HepG2 (cell line): Measurements from ENCODE around the gene MT1G. TPM values are rescaled to one million over a fixed set of nuclear protein-coding genes. Genes with fewer than 3 reads are reported as not detected.

Experiments
- ATAC-seq: fragments of 200-7000 bp; cut with Tn5 transposase; 3 replicates; pipeline ENCODE4 v1.9.1; 2020; ENCODE audit warnings: mild to moderate bottlenecking, moderate library complexity
- BruUV-seq: library from RNA; stranded (reverse); fragments of 400-500 nt; replicated peaks from 2 replicates; lab custom pipeline; 2021; lab: Mats Ljungman, UMichigan
- CTCF ChIA-PET: fragments of 300-600 bp; formaldehyde crosslinking; extraction: SDS; loops from one replicate; lab custom pipeline; 2021; ENCODE audit warnings: low total read pairs, inconsistent platforms, low intra/inter-chr PET ratio; lab: Yijun Ruan, JAX
- POLR2A ChIA-PET: fragments of 350-600 bp; sonication (Branson Sonifier 250); formaldehyde crosslinking; loops from one replicate; lab custom pipeline; 2020; ENCODE audit warnings: antibody characterized with exemption, inconsistent platforms; lab: Yijun Ruan, JAX
- DNase-seq: peaks from one replicate; pipeline ENCODE4 v3.0.0-alpha.2; 2015; ENCODE audit warnings: low spot score
- FAIRE-seq: peaks from 3 replicates; lab custom pipeline; 2011; peaks lifted over from hg19 to GRCh38; lab: Jason Lieb, UNC
- H2AFZ ChIP-seq: one replicate; pipeline ENCODE4 v1.6.1; 2011; ENCODE audit warnings: low read length, inconsistent platforms
- H3K27ac ChIP-seq: fragments of 300-600 bp; 3 replicates; pipeline ENCODE4 v1.8.0; 2011; ENCODE audit warnings: mixed run types, mild to moderate bottlenecking, mixed read lengths, low read length, inconsistent platforms; ENCODE audit not compliant: insufficient read depth; ENCODE audit errors: extremely low read length
- H3K27me3 ChIP-seq, 2 experiments: fragments of 200-600 bp in 1 of 2; 2 replicates in 1 of 2; 3 replicates in 1 of 2; pipeline versions ENCODE4 v1.6.0 to v1.8.0; 2011; ENCODE audit warnings: low read length in 2 of 2, mild to moderate bottlenecking in 2 of 2, moderate library complexity in 2 of 2, inconsistent platforms in 1 of 2; ENCODE audit not compliant: insufficient read depth in 2 of 2, control insufficient read depth in 1 of 2
- H3K36me3 ChIP-seq, 2 experiments: fragments of 200-600 bp in 1 of 2; replicated peaks in 1 of 2; 2 replicates in 1 of 2; 3 replicates in 1 of 2; pipeline versions ENCODE4 v1.5.1 to v1.8.0; 2011; ENCODE audit warnings: low read length in 2 of 2, inconsistent platforms in 1 of 2; ENCODE audit not compliant: insufficient read depth in 2 of 2, control insufficient read depth in 1 of 2
- H3K4me1 ChIP-seq: 2 replicates; pipeline ENCODE4 v1.5.1; 2012; ENCODE audit warnings: low read length, inconsistent platforms; ENCODE audit not compliant: insufficient read depth
- H3K4me2 ChIP-seq: 2 replicates; pipeline ENCODE4 v1.6.0; 2011; ENCODE audit warnings: low read depth, low read length, inconsistent platforms
- H3K4me3 ChIP-seq, 3 experiments: fragments of 200-600 bp in 1 of 3; sonication (generic), shearing (Covaris generic) in 1 of 3; replicated peaks in 1 of 3; 2 replicates each; pipeline ENCODE4 v1.5.1; 2011 to 2016; ENCODE audit warnings: low read length in 3 of 3, inconsistent platforms in 2 of 3, low read depth in 2 of 3, mild to moderate bottlenecking in 2 of 3, control low read depth in 1 of 3, mixed read lengths in 1 of 3; ENCODE audit not compliant: insufficient read depth in 1 of 3
- H3K79me2 ChIP-seq: one replicate; pipeline ENCODE4 v1.6.1; 2011; ENCODE audit warnings: low read length, inconsistent platforms; ENCODE audit not compliant: insufficient read depth
- H3K9ac ChIP-seq: 2 replicates; pipeline ENCODE4 v1.6.0; 2011; ENCODE audit warnings: mild to moderate bottlenecking, low read depth, low read length, inconsistent platforms; ENCODE audit not compliant: insufficient read depth
- H3K9me3 ChIP-seq: 2 replicates; pipeline ENCODE4 v1.5.1; 2012; ENCODE audit warnings: mild to moderate bottlenecking, low read length
- H4K20me1 ChIP-seq: 2 replicates; pipeline ENCODE4 v1.6.0; 2011; ENCODE audit warnings: inconsistent platforms, mild to moderate bottlenecking, low read length, moderate library complexity; ENCODE audit not compliant: insufficient read depth
- ARID5B ChIP-seq: IDR thresholded peaks from 2 replicates; pipeline ENCODE4 v1.4.0; 2020; ENCODE audit warnings: mild to moderate bottlenecking, missing genetic modification reagents
- CREB1 ChIP-seq, 2 experiments: fragments of 450-650 bp in 1 of 2; IDR thresholded peaks; 2 replicates each; pipeline ENCODE4 v1.6.1; 2016 to 2017; ENCODE audit warnings: control low read depth in 1 of 2, mild to moderate bottlenecking in 1 of 2, missing compliant biosample characterization in 1 of 2, missing genetic modification characterization in 1 of 2
- EHMT2 ChIP-seq: fragments of 200-600 bp; sonication (generic); IDR thresholded peaks from 2 replicates; pipeline ENCODE4 v1.7.0; 2017; ENCODE audit warnings: antibody characterized with exemption, low read depth, low read length, borderline replicate concordance
- FOXA1 ChIP-seq, 2 experiments: fragments of 450-650 bp in 1 of 2; sonication (generic) in 1 of 2; formaldehyde crosslinking in 1 of 2; IDR thresholded peaks; 2 replicates each; pipeline versions ENCODE4 v1.4.0 to v1.6.1; 2016 to 2020; ENCODE audit warnings: missing genetic modification reagents in 1 of 2
- IKZF4 ChIP-seq: sonication (generic); formaldehyde crosslinking; IDR thresholded peaks from 2 replicates; pipeline ENCODE4 v1.5.1; 2020; ENCODE audit warnings: borderline replicate concordance, mild to moderate bottlenecking, low read depth, missing genetic modification reagents; ENCODE audit errors: not compliant biosample characterization
- KIAA2018 ChIP-seq: sonication (generic); formaldehyde crosslinking; IDR thresholded peaks from 2 replicates; pipeline ENCODE4 v1.5.0; 2020; ENCODE audit warnings: mild to moderate bottlenecking, missing genetic modification reagents, borderline replicate concordance
- NFYB ChIP-seq: sonication (generic); formaldehyde crosslinking; IDR thresholded peaks from 2 replicates; pipeline ENCODE4 v1.4.0; 2020; ENCODE audit warnings: missing genetic modification reagents
- SAP130 ChIP-seq: IDR thresholded peaks from 2 replicates; pipeline ENCODE4 v1.6.1; 2016; ENCODE audit warnings: low read depth
- SMARCC2 ChIP-seq: fragments of 450-650 bp; IDR thresholded peaks from 2 replicates; pipeline ENCODE4 v1.6.1; 2017; ENCODE audit warnings: antibody characterized with exemption, mild to moderate bottlenecking
- ZC3H13 ChIP-seq: sonication (generic); formaldehyde crosslinking; IDR thresholded peaks from 2 replicates; pipeline ENCODE4 v1.8.1; 2023; ENCODE audit warnings: mild to moderate bottlenecking, missing genetic modification reagents, moderate library complexity
- ZNF160 ChIP-seq: sonication (generic); formaldehyde crosslinking; IDR thresholded peaks from 2 replicates; pipeline ENCODE4 v1.8.0; 2022; ENCODE audit warnings: mild to moderate bottlenecking, inconsistent platforms, missing genetic modification reagents
- ZSCAN9 ChIP-seq: IDR thresholded peaks from 2 replicates; pipeline ENCODE4 v1.6.1; 2016; ENCODE audit warnings: borderline replicate concordance
- WGBS: methylation state at CpG from one replicate; pipeline ENCODE4 v1.1.6; 2017; ENCODE audit warnings: low lambda C conversion rate; 5-methylcytosine and 5-hydroxymethylcytosine counted together
- in situ Hi-C: cut with HindIII; loops from 2 replicates; pipeline ENCODE4 v1.10.0; 2017; ENCODE audit warnings: low pct_unique_long_range_greater_than_20kb; ENCODE audit not compliant: extremely low pct_ligation_motif_present
- intact Hi-C: fragments of 100-400 bp; cut with micrococcal nuclease; formaldehyde crosslinking; loops from one replicate; pipeline ENCODE4 v1.10.0; 2022; ENCODE audit not compliant: unreplicated experiment
- polyA plus RNA-seq, 8 experiments: library from polyadenylated mRNA; depleted of rRNA in 3 of 8; stranded (reverse) in 7 of 8; unstranded in 1 of 8; fragments of >200 nt; fragmentation: Illumina TruSeq in 4 of 8; extraction: Trizol in 4 of 8; gene quantifications; 2 replicates each; pipeline versions ENCODE4 v1.2.1 to v1.2.3, GENCODE V29; 2011 to 2016; ENCODE audit warnings: low read depth in 4 of 8, missing spikeins in 1 of 8, mixed read lengths in 1 of 8; ENCODE audit not compliant: insufficient read depth in 1 of 8
- total RNA-seq, 5 experiments: library from RNA; depleted of rRNA; stranded (reverse); fragments of >200 nt; fragmentation: Illumina TruSeq; extraction: Trizol; gene quantifications; 2 replicates each; pipeline ENCODE4 v1.2.3, GENCODE V29; 2016; ENCODE audit warnings: low read depth in 1 of 5

MT1G gene
- total and polyA plus RNA-seq, 2 of the 13 experiments (the other 11 are each of a cell fraction or from before 2014, with no cell fraction given): 3.6 to 377 TPM

GRCh38 chr16:56679818-56680217 lies 12.0 kb upstream of the MT1G start:
- no peak for FAIRE-seq
- ATAC-seq: no peak
- 3% methylated on average over 6 of the region's 6 CpGs for WGBS
- no peak overlapping the region for H3K4me3 ChIP-seq
- CTCF ChIA-PET: no interaction called here
- POLR2A ChIA-PET: interaction anchor here (1.0 kb wide), 1 partner anchor 73 kb away, joined by 3 read pairs; no protein-coding TSS in a partner anchor
- H3K4me1 ChIP-seq: peaks cover 45% of the 10 kb centered on the region
- in situ Hi-C loops (no loop called here), intact Hi-C loops (no loop called here)
- peak; percentile 23 for DNase-seq
- H2AFZ ChIP-seq: no peak overlapping the region
- peaks cover 0 to 20% of the 10 kb centered on the region in 2 experiments; a peak in 2 of 5 replicates for H3K27me3 ChIP-seq
- no peaks in the 10 kb centered on the region for H3K79me2 ChIP-seq
- no peak overlapping the region for H3K9ac ChIP-seq
- H3K4me2 ChIP-seq: no peak overlapping the region
- BruUV-seq: no TSS peak
- no peaks in the 10 kb centered on the region for H3K9me3 ChIP-seq
- no peak overlapping the region for H3K27ac ChIP-seq
- H4K20me1 ChIP-seq: no peaks in the 10 kb centered on the region
- no peaks in the 10 kb centered on the region for H3K36me3 ChIP-seq
- TF ChIP-seq EHMT2 (no peak), FOXA1 (IDR thresholded peaks at IDR 0.05) (no peak), FOXA1 (CRISPR knock-in tag; IDR thresholded peaks at IDR 0.05) (no peak), ARID5B (CRISPR knock-in tag) (0 out of 2 replicates have a peak, but pooled peaks have one; percentile 12), SAP130 (peak; percentile 15; the same call in 1 of the 2 replicates), ZNF160 (CRISPR knock-in tag) (no peak), IKZF4 (no peak), ZSCAN9 (CRISPR knock-in tag) (no peak), NFYB (no peak), KIAA2018 (CRISPR knock-in tag) (no peak), CREB1 (IDR thresholded peaks at IDR 0.05) (peak; percentile 31; the same call in 1 of the 2 replicates), CREB1 (CRISPR knock-in tag; IDR thresholded peaks at IDR 0.05) (no peak), SMARCC2 (no peak), ZC3H13 (CRISPR knock-in tag) (no peak)
